PC-9 (cell line): ENCODE results near the gene XPNPEP3. TPM values are rescaled to one million over a fixed set of nuclear protein-coding genes. Genes with fewer than 3 reads are reported as not detected.

ENCODE experiments used
- BruUV-seq: library from RNA; stranded (reverse); fragments of 400-500 nt; replicated peaks from 2 replicates; lab custom pipeline; 2021; lab: Mats Ljungman, UMichigan
- CTCF ChIA-PET: fragments of 300-600 bp; sonication (Branson Sonifier 250); formaldehyde crosslinking; loops from one replicate; lab custom pipeline; 2022; ENCODE audit warnings: antibody characterized with exemption; lab: Charles Lee
- POLR2A ChIA-PET: fragments of 300-600 bp; sonication (Branson Sonifier 250); formaldehyde crosslinking; loops from one replicate; lab custom pipeline; 2022; ENCODE audit warnings: antibody characterized with exemption; ENCODE audit not compliant: unreplicated experiment; lab: Charles Lee
- DNase-seq, 2 experiments: peaks; one replicate each; pipeline versions ENCODE4 v3.0.0 to v3.0.0-alpha.2; 2015 to 2022; ENCODE audit warnings: mixed read lengths in 1 of 2
- H2AFZ ChIP-seq: fragments of 200-600 bp; sonication (generic); 2 replicates; pipeline ENCODE4 v1.8.1; 2017; ENCODE audit warnings: antibody characterized with exemption
- H3F3A ChIP-seq: fragments of 200-600 bp; sonication (generic); 2 replicates; pipeline ENCODE4 v1.8.1; 2017; ENCODE audit warnings: antibody characterized with exemption, mild to moderate bottlenecking, low read depth; ENCODE audit not compliant: insufficient read depth
- H3K27ac ChIP-seq: fragments of 200-600 bp; sonication (generic); 2 replicates; pipeline ENCODE4 v1.6.1; 2016; ENCODE audit warnings: mixed run types
- H3K27me3 ChIP-seq: fragments of 200-600 bp; sonication (generic); 2 replicates; pipeline ENCODE4 v1.6.1; 2016; ENCODE audit warnings: low read depth, mixed run types; ENCODE audit not compliant: insufficient read depth
- H3K36me3 ChIP-seq: fragments of 200-600 bp; sonication (generic); 2 replicates; pipeline ENCODE4 v1.6.1; 2016; ENCODE audit warnings: low read depth, mixed run types
- H3K4me1 ChIP-seq: fragments of 200-600 bp; sonication (generic); replicated peaks from 2 replicates; pipeline ENCODE4 v1.6.1; 2016; ENCODE audit warnings: mixed run types; ENCODE audit not compliant: insufficient read depth
- H3K4me2 ChIP-seq: fragments of 200-600 bp; sonication (generic); 2 replicates; pipeline ENCODE4 v1.6.1; 2017; ENCODE audit warnings: mixed run types
- H3K4me3 ChIP-seq: fragments of 200-600 bp; sonication (generic); 2 replicates; pipeline ENCODE4 v1.6.1; 2016; ENCODE audit warnings: mixed run types
- H3K79me2 ChIP-seq: fragments of 200-600 bp; sonication (generic); 2 replicates; pipeline ENCODE4 v1.6.1; 2017; ENCODE audit warnings: low read depth, mixed run types
- H3K9me2 ChIP-seq: fragments of 200-600 bp; sonication (generic); 2 replicates; pipeline ENCODE4 v1.8.1; 2017; ENCODE audit warnings: mild to moderate bottlenecking; ENCODE audit not compliant: insufficient read depth
- H3K9me3 ChIP-seq: fragments of 200-600 bp; sonication (generic); 2 replicates; pipeline ENCODE4 v1.8.1; 2016; ENCODE audit warnings: low read depth; ENCODE audit not compliant: insufficient read depth
- H4K20me1 ChIP-seq: fragments of 200-600 bp; sonication (generic); 2 replicates; pipeline ENCODE4 v1.8.1; 2017; ENCODE audit not compliant: insufficient read depth
- EZH2 ChIP-seq: fragments of 200-600 bp; sonication (generic); IDR thresholded peaks from 2 replicates; pipeline ENCODE4 v1.8.0; 2017; ENCODE audit warnings: antibody characterized with exemption, low read depth
- intact Hi-C: fragments of 100-400 bp; cut with micrococcal nuclease; formaldehyde crosslinking; loops from one replicate; pipeline ENCODE4 v1.10.0; 2022; ENCODE audit not compliant: unreplicated experiment
- microRNA-seq: library from miRNA; unstranded; fragments of <30 nt; microRNA quantifications from one replicate; pipeline ENCODE4 v1.2.0, GENCODE V29; 2021; ENCODE audit warnings: borderline number of aligned reads, borderline replicate concordance
- total RNA-seq: library from RNA; stranded (reverse); gene quantifications from 2 replicates; pipeline ENCODE4 v1.2.3, GENCODE V29; 2021
- TF ChIP-seq, protein P1 (sequence below): fragments of 200-600 bp; sonication (generic); conservative IDR thresholded peaks from 2 replicates; pipeline ENCODE4 v1.6.1; 2017; ENCODE audit warnings: mixed run types, antibody characterized with exemption, mild to moderate bottlenecking, moderate library complexity

XPNPEP3 gene
- total RNA-seq, 1 experiment from 2014 or later: 42.7 TPM

DNA sequence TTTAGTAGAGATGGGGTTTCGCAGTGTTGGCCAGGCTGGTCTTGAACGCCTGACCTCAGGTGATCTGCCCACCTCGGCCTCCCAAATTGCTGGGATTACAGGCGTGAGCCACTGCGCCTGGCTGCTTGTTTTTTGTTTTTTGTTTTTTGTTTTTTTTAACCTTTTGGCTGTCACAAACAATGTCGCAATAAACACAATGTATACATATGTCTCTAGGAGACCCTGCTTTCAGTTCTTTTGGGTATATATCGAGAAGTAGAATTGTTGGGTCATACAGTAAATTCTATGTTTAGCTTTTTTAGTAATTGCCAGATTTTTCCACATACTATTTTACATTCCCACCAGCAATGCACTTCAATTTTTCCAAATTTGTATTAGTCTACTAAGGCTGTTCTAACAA is 122.2 kb downstream of the XPNPEP3 start:
- H3K4me2 ChIP-seq: no peak overlapping the region
- no peaks in the 10 kb centered on the region for H3K9me2 ChIP-seq
- TF ChIP-seq, protein P1, sequence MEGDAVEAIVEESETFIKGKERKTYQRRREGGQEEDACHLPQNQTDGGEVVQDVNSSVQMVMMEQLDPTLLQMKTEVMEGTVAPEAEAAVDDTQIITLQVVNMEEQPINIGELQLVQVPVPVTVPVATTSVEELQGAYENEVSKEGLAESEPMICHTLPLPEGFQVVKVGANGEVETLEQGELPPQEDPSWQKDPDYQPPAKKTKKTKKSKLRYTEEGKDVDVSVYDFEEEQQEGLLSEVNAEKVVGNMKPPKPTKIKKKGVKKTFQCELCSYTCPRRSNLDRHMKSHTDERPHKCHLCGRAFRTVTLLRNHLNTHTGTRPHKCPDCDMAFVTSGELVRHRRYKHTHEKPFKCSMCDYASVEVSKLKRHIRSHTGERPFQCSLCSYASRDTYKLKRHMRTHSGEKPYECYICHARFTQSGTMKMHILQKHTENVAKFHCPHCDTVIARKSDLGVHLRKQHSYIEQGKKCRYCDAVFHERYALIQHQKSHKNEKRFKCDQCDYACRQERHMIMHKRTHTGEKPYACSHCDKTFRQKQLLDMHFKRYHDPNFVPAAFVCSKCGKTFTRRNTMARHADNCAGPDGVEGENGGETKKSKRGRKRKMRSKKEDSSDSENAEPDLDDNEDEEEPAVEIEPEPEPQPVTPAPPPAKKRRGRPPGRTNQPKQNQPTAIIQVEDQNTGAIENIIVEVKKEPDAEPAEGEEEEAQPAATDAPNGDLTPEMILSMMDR: no peak
- TF ChIP-seq EZH2: no peak
- H3K4me3 ChIP-seq: no peak overlapping the region
- no peak overlapping the region for H3K27ac ChIP-seq
- no peaks in the 10 kb centered on the region for H3K4me1 ChIP-seq
- H3K79me2 ChIP-seq: no peaks in the 10 kb centered on the region
- ChIA-PET CTCF (no interaction called here), POLR2A (no interaction called here)
- H4K20me1 ChIP-seq: no peaks in the 10 kb centered on the region
- H3K9me3 ChIP-seq: no peaks in the 10 kb centered on the region
- BruUV-seq: no TSS peak
- no peaks in the 10 kb centered on the region for H3K27me3 ChIP-seq
- peaks cover 12% of the 10 kb centered on the region; the same call in 1 of the 2 replicates for H3F3A ChIP-seq
- no peaks in the 10 kb centered on the region for H3K36me3 ChIP-seq
- H2AFZ ChIP-seq: no peak overlapping the region
- intact Hi-C loops: no loop called here
- DNase-seq: no peak

DNA sequence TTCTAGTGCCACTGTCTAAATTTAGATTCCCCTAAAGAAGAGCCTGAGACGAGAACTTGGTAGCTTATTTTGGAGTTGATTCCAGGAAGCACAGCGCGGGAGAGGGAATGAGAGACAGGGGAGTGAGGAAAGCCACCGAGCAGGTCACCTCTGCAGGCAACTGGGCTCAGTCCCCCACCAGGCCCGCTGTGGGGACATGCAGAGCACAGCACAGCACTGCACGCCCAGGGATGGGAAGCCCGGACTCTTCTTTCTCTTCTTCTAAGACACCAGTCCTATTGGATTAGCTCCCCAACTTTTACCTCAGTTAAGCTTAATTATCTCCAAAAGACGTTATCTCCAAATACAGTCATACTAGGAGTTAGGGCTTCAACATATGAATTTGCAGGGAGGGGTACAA is 122.9 kb downstream of the XPNPEP3 start:
- DNase-seq: no peak
- H3K36me3 ChIP-seq: no peaks in the 10 kb centered on the region
- no peak overlapping the region for H3K4me3 ChIP-seq
- ChIA-PET POLR2A (no interaction called here), CTCF (no interaction called here)
- intact Hi-C loops: no loop called here
- H3K9me3 ChIP-seq: no peaks in the 10 kb centered on the region
- no peaks in the 10 kb centered on the region for H3K9me2 ChIP-seq
- H3K27ac ChIP-seq: no peak overlapping the region
- H3F3A ChIP-seq: peaks cover 10% of the 10 kb centered on the region; the same call in 1 of the 2 replicates
- TF ChIP-seq EZH2: no peak
- TF ChIP-seq, protein P1: no peak
- no TSS peak for BruUV-seq
- H2AFZ ChIP-seq: no peak overlapping the region
- H3K79me2 ChIP-seq: no peaks in the 10 kb centered on the region
- H3K4me2 ChIP-seq: no peak overlapping the region
- no peaks in the 10 kb centered on the region for H4K20me1 ChIP-seq
- no peaks in the 10 kb centered on the region for H3K27me3 ChIP-seq
- H3K4me1 ChIP-seq: no peaks in the 10 kb centered on the region

Small RNA genes lying within 50 kb of the gene (microRNA-seq; reads per million reads assigned to microRNA genes)
- 2.0 reads per million for gene MIR4766

Other genes with a start within 250 kb of the XPNPEP3 start
- gene MRTFA, start 220.4 kb upstream of the XPNPEP3 start, total RNA-seq: 44.7 and 64.6 TPM in 2 replicates
- 0.24 and 0.28 TPM in 2 replicates for gene MCHR1, start 177.7 kb upstream of the XPNPEP3 start, total RNA-seq
- gene SLC25A17, start 37.8 kb upstream of the XPNPEP3 start, total RNA-seq: 25.0 and 28.1 TPM in 2 replicates
- gene ST13, start 509 bp upstream of the XPNPEP3 start, total RNA-seq: 285 and 303 TPM in 2 replicates
- not detected in 2 replicates for gene DNAJB7, start 5.0 kb downstream of the XPNPEP3 start, total RNA-seq
- 52.9 and 53.3 TPM in 2 replicates for gene RBX1, start 94.2 kb downstream of the XPNPEP3 start, total RNA-seq
- 53.4 and 64.3 TPM in 2 replicates for gene EP300, start 235.4 kb downstream of the XPNPEP3 start, total RNA-seq